GM12872 (cell line): ENCODE data around the gene HEATR9.

Experiments
- CTCF ChIP-seq: IDR thresholded peaks from 3 replicates; pipeline ENCODE4 v1.5.1; 2011; ENCODE audit warnings: low read depth, mild to moderate bottlenecking, low read length, moderate library complexity; ENCODE audit not compliant: insufficient read depth

The HEATR9 gene

GRCh38 chr17:35892091-35893035 lies 23.7 kb upstream of the HEATR9 start:
- no peak for TF ChIP-seq CTCF

GRCh38 chr17:35891269-35891668 lies 22.6 kb upstream of the HEATR9 start:
- TF ChIP-seq CTCF, result no peak

- TF ChIP-seq CTCF, result no peak
Observed at GRCh38 chr17:35890774-35891155, 22.1 kb upstream of the HEATR9 start.

GRCh38 chr17:35889818-35890773 lies 21.4 kb upstream of the HEATR9 start:
- no peak for TF ChIP-seq CTCF

- TF ChIP-seq CTCF, result no peak
Observed at GRCh38 chr17:35889241-35889640, 20.6 kb upstream of the HEATR9 start.

GRCh38 chr17:35879773-35880654 lies 11.3 kb upstream of the HEATR9 start, which contains the start of gene CCL5:
Gene CCL5, minus strand, starts transcription at chr17:35880360.
- TF ChIP-seq CTCF, result no peak

GRCh38 chr17:35878361-35878760 lies 9.7 kb upstream of the HEATR9 start:
- TF ChIP-seq CTCF, result no peak
